Measurements from ENCODE around the gene CARF.

DNA sequence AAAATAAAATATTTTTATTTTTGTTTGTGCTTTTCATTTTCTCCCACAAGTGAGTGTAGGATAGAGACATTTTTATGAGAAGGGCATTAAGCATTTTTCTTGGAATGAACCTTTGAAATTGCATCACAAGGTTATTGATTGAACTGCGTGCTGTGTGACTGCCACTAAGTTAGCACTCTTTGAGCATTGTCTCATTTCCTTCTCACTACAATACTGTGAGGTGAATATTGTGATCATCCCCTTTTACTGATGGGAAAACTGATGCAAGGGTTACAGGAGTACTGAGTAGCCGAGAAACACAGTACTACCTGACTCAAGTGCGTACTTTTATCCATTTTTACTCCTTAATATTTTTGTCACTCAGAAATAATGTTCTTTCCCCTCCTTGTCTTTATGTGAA, 104.6 kb downstream of the CARF start:
- TF ChIP-seq EZH2phosphoT487 (IDR thresholded peaks at IDR 0.05; ENCODE audit: borderline replicate concordance) (no peak), POLR2AphosphoS5 (IDR thresholded peaks at IDR 0.05; ENCODE audit: low read depth, low read length) (no peak), EZH2 (IDR thresholded peaks at IDR 0.05) (no peak), ELF1 (IDR thresholded peaks at IDR 0.05; ENCODE audit: borderline replicate concordance, low read depth) (no peak), YY1 (IDR thresholded peaks at IDR 0.05; ENCODE audit: extremely low read depth, insufficient replicate concordance, low read depth, low read length) (no peak), RAD21 (IDR thresholded peaks at IDR 0.05; ENCODE audit: low read depth) (no peak), POLR2A (IDR thresholded peaks at IDR 0.05; ENCODE audit: borderline replicate concordance, extremely low read depth, insufficient read depth, insufficient read length) (no peak), ZNF274 (IDR thresholded peaks at IDR 0.05; ENCODE audit: low read depth, low read length) (no peak), TCF7L2 (IDR thresholded peaks at IDR 0.05; ENCODE audit: borderline replicate concordance, extremely low read depth, insufficient read depth, insufficient read length) (no peak)
- TF ChIP-seq, protein P1, sequence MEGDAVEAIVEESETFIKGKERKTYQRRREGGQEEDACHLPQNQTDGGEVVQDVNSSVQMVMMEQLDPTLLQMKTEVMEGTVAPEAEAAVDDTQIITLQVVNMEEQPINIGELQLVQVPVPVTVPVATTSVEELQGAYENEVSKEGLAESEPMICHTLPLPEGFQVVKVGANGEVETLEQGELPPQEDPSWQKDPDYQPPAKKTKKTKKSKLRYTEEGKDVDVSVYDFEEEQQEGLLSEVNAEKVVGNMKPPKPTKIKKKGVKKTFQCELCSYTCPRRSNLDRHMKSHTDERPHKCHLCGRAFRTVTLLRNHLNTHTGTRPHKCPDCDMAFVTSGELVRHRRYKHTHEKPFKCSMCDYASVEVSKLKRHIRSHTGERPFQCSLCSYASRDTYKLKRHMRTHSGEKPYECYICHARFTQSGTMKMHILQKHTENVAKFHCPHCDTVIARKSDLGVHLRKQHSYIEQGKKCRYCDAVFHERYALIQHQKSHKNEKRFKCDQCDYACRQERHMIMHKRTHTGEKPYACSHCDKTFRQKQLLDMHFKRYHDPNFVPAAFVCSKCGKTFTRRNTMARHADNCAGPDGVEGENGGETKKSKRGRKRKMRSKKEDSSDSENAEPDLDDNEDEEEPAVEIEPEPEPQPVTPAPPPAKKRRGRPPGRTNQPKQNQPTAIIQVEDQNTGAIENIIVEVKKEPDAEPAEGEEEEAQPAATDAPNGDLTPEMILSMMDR (IDR thresholded peaks at IDR 0.05 in 2 of 3, conservative IDR thresholded peaks at IDR 0.05 in 1 of 3; ENCODE audit: borderline replicate concordance in 1 of 3, insufficient read depth in 1 of 3, low read depth in 2 of 3, low read length in 2 of 3): no peak
- TF ChIP-seq, protein P2, sequence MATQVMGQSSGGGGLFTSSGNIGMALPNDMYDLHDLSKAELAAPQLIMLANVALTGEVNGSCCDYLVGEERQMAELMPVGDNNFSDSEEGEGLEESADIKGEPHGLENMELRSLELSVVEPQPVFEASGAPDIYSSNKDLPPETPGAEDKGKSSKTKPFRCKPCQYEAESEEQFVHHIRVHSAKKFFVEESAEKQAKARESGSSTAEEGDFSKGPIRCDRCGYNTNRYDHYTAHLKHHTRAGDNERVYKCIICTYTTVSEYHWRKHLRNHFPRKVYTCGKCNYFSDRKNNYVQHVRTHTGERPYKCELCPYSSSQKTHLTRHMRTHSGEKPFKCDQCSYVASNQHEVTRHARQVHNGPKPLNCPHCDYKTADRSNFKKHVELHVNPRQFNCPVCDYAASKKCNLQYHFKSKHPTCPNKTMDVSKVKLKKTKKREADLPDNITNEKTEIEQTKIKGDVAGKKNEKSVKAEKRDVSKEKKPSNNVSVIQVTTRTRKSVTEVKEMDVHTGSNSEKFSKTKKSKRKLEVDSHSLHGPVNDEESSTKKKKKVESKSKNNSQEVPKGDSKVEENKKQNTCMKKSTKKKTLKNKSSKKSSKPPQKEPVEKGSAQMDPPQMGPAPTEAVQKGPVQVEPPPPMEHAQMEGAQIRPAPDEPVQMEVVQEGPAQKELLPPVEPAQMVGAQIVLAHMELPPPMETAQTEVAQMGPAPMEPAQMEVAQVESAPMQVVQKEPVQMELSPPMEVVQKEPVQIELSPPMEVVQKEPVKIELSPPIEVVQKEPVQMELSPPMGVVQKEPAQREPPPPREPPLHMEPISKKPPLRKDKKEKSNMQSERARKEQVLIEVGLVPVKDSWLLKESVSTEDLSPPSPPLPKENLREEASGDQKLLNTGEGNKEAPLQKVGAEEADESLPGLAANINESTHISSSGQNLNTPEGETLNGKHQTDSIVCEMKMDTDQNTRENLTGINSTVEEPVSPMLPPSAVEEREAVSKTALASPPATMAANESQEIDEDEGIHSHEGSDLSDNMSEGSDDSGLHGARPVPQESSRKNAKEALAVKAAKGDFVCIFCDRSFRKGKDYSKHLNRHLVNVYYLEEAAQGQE (IDR thresholded peaks at IDR 0.05; ENCODE audit: low read depth): no peak
- TF ChIP-seq, protein P3, sequence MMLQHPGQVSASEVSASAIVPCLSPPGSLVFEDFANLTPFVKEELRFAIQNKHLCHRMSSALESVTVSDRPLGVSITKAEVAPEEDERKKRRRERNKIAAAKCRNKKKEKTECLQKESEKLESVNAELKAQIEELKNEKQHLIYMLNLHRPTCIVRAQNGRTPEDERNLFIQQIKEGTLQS (IDR thresholded peaks at IDR 0.05): no peak
- TF ChIP-seq, protein P4, sequence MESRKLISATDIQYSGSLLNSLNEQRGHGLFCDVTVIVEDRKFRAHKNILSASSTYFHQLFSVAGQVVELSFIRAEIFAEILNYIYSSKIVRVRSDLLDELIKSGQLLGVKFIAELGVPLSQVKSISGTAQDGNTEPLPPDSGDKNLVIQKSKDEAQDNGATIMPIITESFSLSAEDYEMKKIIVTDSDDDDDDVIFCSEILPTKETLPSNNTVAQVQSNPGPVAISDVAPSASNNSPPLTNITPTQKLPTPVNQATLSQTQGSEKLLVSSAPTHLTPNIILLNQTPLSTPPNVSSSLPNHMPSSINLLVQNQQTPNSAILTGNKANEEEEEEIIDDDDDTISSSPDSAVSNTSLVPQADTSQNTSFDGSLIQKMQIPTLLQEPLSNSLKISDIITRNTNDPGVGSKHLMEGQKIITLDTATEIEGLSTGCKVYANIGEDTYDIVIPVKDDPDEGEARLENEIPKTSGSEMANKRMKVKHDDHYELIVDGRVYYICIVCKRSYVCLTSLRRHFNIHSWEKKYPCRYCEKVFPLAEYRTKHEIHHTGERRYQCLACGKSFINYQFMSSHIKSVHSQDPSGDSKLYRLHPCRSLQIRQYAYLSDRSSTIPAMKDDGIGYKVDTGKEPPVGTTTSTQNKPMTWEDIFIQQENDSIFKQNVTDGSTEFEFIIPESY (IDR thresholded peaks at IDR 0.05; ENCODE audit: extremely low read depth, insufficient replicate concordance, low read length): no peak
